ENCODE results near the gene ATP8B3. TPM values are rescaled to one million over a fixed set of nuclear protein-coding genes. Genes with fewer than 3 reads are reported as not detected.

The ATP8B3 gene
- total and polyA plus RNA-seq, 2 of the 13 experiments (the other 11 are each of a cell fraction or from before 2014, with no cell fraction given), result 2.6 to 5.9 TPM

- TF ChIP-seq PRDM15 (CRISPR knock-in tag; IDR thresholded peaks at IDR 0.05), result peak; percentile 73; the same call in 1 of the 2 replicates
- peak; percentile 65; the same call in 1 of the 2 replicates for TF ChIP-seq SP4 (CRISPR knock-in tag; IDR thresholded peaks at IDR 0.05)
- no peak for TF ChIP-seq CREB3 (CRISPR knock-in tag; IDR thresholded peaks at IDR 0.05)
- no peak for TF ChIP-seq NR2F1 (CRISPR knock-in tag; IDR thresholded peaks at IDR 0.05)
- no peak for TF ChIP-seq HOXD1 (CRISPR knock-in tag; IDR thresholded peaks at IDR 0.05)
- no peak for TF ChIP-seq STAG1 (CRISPR knock-in tag; IDR thresholded peaks at IDR 0.05)
- no peak for TF ChIP-seq HIC2 (CRISPR knock-in tag; IDR thresholded peaks at IDR 0.05; ENCODE audit: low read depth)
- no peak for TF ChIP-seq ETS1 (CRISPR knock-in tag; IDR thresholded peaks at IDR 0.05)
- no peak for TF ChIP-seq ZNF292 (CRISPR knock-in tag; IDR thresholded peaks at IDR 0.05; ENCODE audit: borderline replicate concordance, low read depth)
- no peak for TF ChIP-seq ZNF512B (CRISPR knock-in tag; IDR thresholded peaks at IDR 0.05; ENCODE audit: borderline replicate concordance)
- TF ChIP-seq NR2F6 (IDR thresholded peaks at IDR 0.05), result no peak
- peak; percentile 53 for TF ChIP-seq NR2F6 (CRISPR knock-in tag; IDR thresholded peaks at IDR 0.05)
- TF ChIP-seq PTBP1 (IDR thresholded peaks at IDR 0.05; ENCODE audit: low read depth, low read length, poor library complexity, severe bottlenecking), result no peak
- no peak for TF ChIP-seq TFE3 (CRISPR knock-in tag; IDR thresholded peaks at IDR 0.05)
- TF ChIP-seq NCOR1 (IDR thresholded peaks at IDR 0.05; ENCODE audit: borderline replicate concordance, low read length), result peak; percentile 51; the same call in 1 of the 2 replicates
- TF ChIP-seq SAP130 (CRISPR knock-in tag; IDR thresholded peaks at IDR 0.05; ENCODE audit: low read depth), result peak; percentile 69
These were observed 44.9 kb upstream of the ATP8B3 start (continued) for GRCh38 chr19:1856698-1857603.
